DMS53 treated with DMSO at 0.1 percent for 48 hours (cell line): ENCODE data around the gene APBA2.
"Not testable (repeated sequence)": the region's sequence is repeated elsewhere in the genome, so short reads cannot be mapped to it uniquely, and the experiment has no call there.

Experiments
- DNase-seq: peaks from one replicate; lab custom pipeline; 2025; ENCODE audit not compliant: unreplicated experiment; lab: John Stamatoyannopoulos, UW

Gene APBA2

GRCh38 chr15:28885630-28886430 lies at the start of gene APBA2:
TSS of gene APBA2 (plus strand) at chr15:28885974. CDS start at chr15:29053885, 167,911 bp downstream.
- DNase-seq: no peak

GRCh38 chr15:28840285-28840684 lies 45.5 kb upstream of the APBA2 start:
- DNase-seq: not testable (repeated sequence)

- not testable (repeated sequence) for DNase-seq
These were observed 43.6 kb upstream of the APBA2 start for GRCh38 chr15:28842210-28842609.

GRCh38 chr15:28843520-28843919 lies 42.3 kb upstream of the APBA2 start:
- not testable (repeated sequence) for DNase-seq

- not testable (repeated sequence) for DNase-seq
These were observed 41.6 kb upstream of the APBA2 start for GRCh38 chr15:28844147-28844546.

- not testable (repeated sequence) for DNase-seq
These were observed 38.5 kb upstream of the APBA2 start for GRCh38 chr15:28847247-28847646.

GRCh38 chr15:28847959-28848358 lies 37.8 kb upstream of the APBA2 start:
- DNase-seq: not testable (repeated sequence)

- not testable (repeated sequence) for DNase-seq
These were observed 37.3 kb upstream of the APBA2 start, which contains the start of gene GOLGA6L7 for GRCh38 chr15:28848521-28848920. TSS of gene GOLGA6L7 (minus strand) at chr15:28848644. CDS start at chr15:28848549, 95 bp downstream.

GRCh38 chr15:28849271-28849670 lies 36.5 kb upstream of the APBA2 start:
- not testable (repeated sequence) for DNase-seq

- DNase-seq: not testable (repeated sequence)
These were observed 36.0 kb upstream of the APBA2 start for GRCh38 chr15:28849766-28850165.

GRCh38 chr15:28853654-28854053 lies 32.1 kb upstream of the APBA2 start:
- not testable (repeated sequence) for DNase-seq

GRCh38 chr15:28854578-28854977 lies 31.2 kb upstream of the APBA2 start:
- not testable (repeated sequence) for DNase-seq

- no peak for DNase-seq
These were observed 24.7 kb upstream of the APBA2 start for GRCh38 chr15:28861031-28861534.

- DNase-seq: not testable (repeated sequence)
These were observed 24.0 kb upstream of the APBA2 start for GRCh38 chr15:28861589-28862293.

GRCh38 chr15:28868744-28869345 lies 16.9 kb upstream of the APBA2 start:
- DNase-seq: no peak

GRCh38 chr15:28871168-28871567 lies 14.6 kb upstream of the APBA2 start:
- no peak for DNase-seq

GRCh38 chr15:28873006-28873405 lies 12.8 kb upstream of the APBA2 start:
- no peak for DNase-seq

- DNase-seq: no peak
These were observed 12.1 kb upstream of the APBA2 start for GRCh38 chr15:28873585-28874190.

- DNase-seq: no peak
These were observed 10.2 kb upstream of the APBA2 start for GRCh38 chr15:28875461-28876000.

GRCh38 chr15:28876131-28876844 lies 9.5 kb upstream of the APBA2 start:
- no peak for DNase-seq
